HepG2 (cell line): ENCODE measurements around the gene FGF10. TPM values are rescaled to one million over a fixed set of nuclear protein-coding genes. Genes with fewer than 3 reads are reported as not detected.

Experiments used
- ATAC-seq: fragments of 200-7000 bp; cut with Tn5 transposase; 3 replicates; pipeline ENCODE4 v1.9.1; 2020; ENCODE audit warnings: mild to moderate bottlenecking, moderate library complexity
- BruUV-seq: library from RNA; stranded (reverse); fragments of 400-500 nt; replicated peaks from 2 replicates; lab custom pipeline; 2021; lab: Mats Ljungman, UMichigan
- CTCF ChIA-PET: fragments of 300-600 bp; formaldehyde crosslinking; extraction: SDS; loops from one replicate; lab custom pipeline; 2021; ENCODE audit warnings: low total read pairs, inconsistent platforms, low intra/inter-chr PET ratio; lab: Yijun Ruan, JAX
- POLR2A ChIA-PET: fragments of 350-600 bp; sonication (Branson Sonifier 250); formaldehyde crosslinking; loops from one replicate; lab custom pipeline; 2020; ENCODE audit warnings: antibody characterized with exemption, inconsistent platforms; lab: Yijun Ruan, JAX
- DNase-seq: peaks from one replicate; pipeline ENCODE4 v3.0.0-alpha.2; 2015; ENCODE audit warnings: low spot score
- FAIRE-seq: peaks from 3 replicates; lab custom pipeline; 2011; peaks lifted over from hg19 to GRCh38; lab: Jason Lieb, UNC
- H2AFZ ChIP-seq: one replicate; pipeline ENCODE4 v1.6.1; 2011; ENCODE audit warnings: low read length, inconsistent platforms
- H3K27ac ChIP-seq: fragments of 300-600 bp; 3 replicates; pipeline ENCODE4 v1.8.0; 2011; ENCODE audit warnings: mixed run types, mild to moderate bottlenecking, mixed read lengths, low read length, inconsistent platforms; ENCODE audit not compliant: insufficient read depth; ENCODE audit errors: extremely low read length
- H3K27me3 ChIP-seq, 2 experiments: fragments of 200-600 bp in 1 of 2; 2 replicates in 1 of 2; 3 replicates in 1 of 2; pipeline versions ENCODE4 v1.6.0 to v1.8.0; 2011; ENCODE audit warnings: low read length in 2 of 2, mild to moderate bottlenecking in 2 of 2, moderate library complexity in 2 of 2, inconsistent platforms in 1 of 2; ENCODE audit not compliant: insufficient read depth in 2 of 2, control insufficient read depth in 1 of 2
- H3K36me3 ChIP-seq, 2 experiments: fragments of 200-600 bp in 1 of 2; replicated peaks in 1 of 2; 2 replicates in 1 of 2; 3 replicates in 1 of 2; pipeline versions ENCODE4 v1.5.1 to v1.8.0; 2011; ENCODE audit warnings: low read length in 2 of 2, inconsistent platforms in 1 of 2; ENCODE audit not compliant: insufficient read depth in 2 of 2, control insufficient read depth in 1 of 2
- H3K4me1 ChIP-seq: 2 replicates; pipeline ENCODE4 v1.5.1; 2012; ENCODE audit warnings: low read length, inconsistent platforms; ENCODE audit not compliant: insufficient read depth
- H3K4me2 ChIP-seq: 2 replicates; pipeline ENCODE4 v1.6.0; 2011; ENCODE audit warnings: low read depth, low read length, inconsistent platforms
- H3K4me3 ChIP-seq, 3 experiments: fragments of 200-600 bp in 1 of 3; sonication (generic), shearing (Covaris generic) in 1 of 3; replicated peaks in 1 of 3; 2 replicates each; pipeline ENCODE4 v1.5.1; 2011 to 2016; ENCODE audit warnings: low read length in 3 of 3, inconsistent platforms in 2 of 3, low read depth in 2 of 3, mild to moderate bottlenecking in 2 of 3, control low read depth in 1 of 3, mixed read lengths in 1 of 3; ENCODE audit not compliant: insufficient read depth in 1 of 3
- H3K79me2 ChIP-seq: one replicate; pipeline ENCODE4 v1.6.1; 2011; ENCODE audit warnings: low read length, inconsistent platforms; ENCODE audit not compliant: insufficient read depth
- H3K9ac ChIP-seq: 2 replicates; pipeline ENCODE4 v1.6.0; 2011; ENCODE audit warnings: mild to moderate bottlenecking, low read depth, low read length, inconsistent platforms; ENCODE audit not compliant: insufficient read depth
- H3K9me3 ChIP-seq: 2 replicates; pipeline ENCODE4 v1.5.1; 2012; ENCODE audit warnings: mild to moderate bottlenecking, low read length
- H4K20me1 ChIP-seq: 2 replicates; pipeline ENCODE4 v1.6.0; 2011; ENCODE audit warnings: inconsistent platforms, mild to moderate bottlenecking, low read length, moderate library complexity; ENCODE audit not compliant: insufficient read depth
- KDM5A ChIP-seq: fragments of 200-600 bp; sonication (generic); IDR thresholded peaks from 2 replicates; pipeline ENCODE4 v1.7.0; 2018; ENCODE audit warnings: antibody characterized with exemption, mild to moderate bottlenecking, low read length, borderline replicate concordance
- SMARCE1 ChIP-seq: fragments of 450-650 bp; IDR thresholded peaks from 2 replicates; pipeline ENCODE4 v1.6.1; 2017; ENCODE audit warnings: borderline replicate concordance
- SMC3 ChIP-seq: IDR thresholded peaks from 2 replicates; pipeline ENCODE4 v1.6.1; 2011; ENCODE audit warnings: low read length, improper control_type of control experiment
- TOE1 ChIP-seq: sonication (generic); formaldehyde crosslinking; IDR thresholded peaks from 2 replicates; pipeline ENCODE4 v1.4.0; 2020; ENCODE audit warnings: mild to moderate bottlenecking, missing genetic modification reagents
- TSC22D2 ChIP-seq: sonication (generic); formaldehyde crosslinking; IDR thresholded peaks from 2 replicates; pipeline ENCODE4 v1.5.1; 2020; ENCODE audit warnings: missing genetic modification reagents, mild to moderate bottlenecking, borderline replicate concordance
- ZFP91 ChIP-seq: sonication (generic); formaldehyde crosslinking; IDR thresholded peaks from 2 replicates; pipeline ENCODE4 v1.9.0; 2022; ENCODE audit warnings: missing genetic modification reagents, mild to moderate bottlenecking, borderline replicate concordance
- ZNF337 ChIP-seq: sonication (generic); formaldehyde crosslinking; IDR thresholded peaks from 2 replicates; pipeline ENCODE4 v1.5.1; 2020; ENCODE audit warnings: missing genetic modification reagents, low read depth, mild to moderate bottlenecking, borderline replicate concordance
- ZNF441 ChIP-seq: sonication (generic); formaldehyde crosslinking; IDR thresholded peaks from 2 replicates; pipeline ENCODE4 v1.7.0; 2021; ENCODE audit warnings: missing genetic modification reagents, borderline replicate concordance
- ZNF549 ChIP-seq: sonication (generic); formaldehyde crosslinking; IDR thresholded peaks from 2 replicates; pipeline ENCODE4 v1.5.0; 2020; ENCODE audit warnings: missing genetic modification reagents
- WGBS: methylation state at CpG from one replicate; pipeline ENCODE4 v1.1.6; 2017; ENCODE audit warnings: low lambda C conversion rate; 5-methylcytosine and 5-hydroxymethylcytosine counted together
- in situ Hi-C: cut with HindIII; loops from 2 replicates; pipeline ENCODE4 v1.10.0; 2017; ENCODE audit warnings: low pct_unique_long_range_greater_than_20kb; ENCODE audit not compliant: extremely low pct_ligation_motif_present
- intact Hi-C: fragments of 100-400 bp; cut with micrococcal nuclease; formaldehyde crosslinking; loops from one replicate; pipeline ENCODE4 v1.10.0; 2022; ENCODE audit not compliant: unreplicated experiment
- polyA plus RNA-seq, 8 experiments: library from polyadenylated mRNA; depleted of rRNA in 3 of 8; stranded (reverse) in 7 of 8; unstranded in 1 of 8; fragments of >200 nt; fragmentation: Illumina TruSeq in 4 of 8; extraction: Trizol in 4 of 8; gene quantifications; 2 replicates each; pipeline versions ENCODE4 v1.2.1 to v1.2.3, GENCODE V29; 2011 to 2016; ENCODE audit warnings: low read depth in 4 of 8, missing spikeins in 1 of 8, mixed read lengths in 1 of 8; ENCODE audit not compliant: insufficient read depth in 1 of 8
- total RNA-seq, 5 experiments: library from RNA; depleted of rRNA; stranded (reverse); fragments of >200 nt; fragmentation: Illumina TruSeq; extraction: Trizol; gene quantifications; 2 replicates each; pipeline ENCODE4 v1.2.3, GENCODE V29; 2016; ENCODE audit warnings: low read depth in 1 of 5
- TF ChIP-seq, protein P1 (sequence below): IDR thresholded peaks from 2 replicates; pipeline ENCODE4 v1.6.1; 2012; ENCODE audit warnings: inconsistent platforms

FGF10 gene
- total and polyA plus RNA-seq, 2 of the 13 experiments (the other 11 are each of a cell fraction or from before 2014, with no cell fraction given) = not detected

DNA sequence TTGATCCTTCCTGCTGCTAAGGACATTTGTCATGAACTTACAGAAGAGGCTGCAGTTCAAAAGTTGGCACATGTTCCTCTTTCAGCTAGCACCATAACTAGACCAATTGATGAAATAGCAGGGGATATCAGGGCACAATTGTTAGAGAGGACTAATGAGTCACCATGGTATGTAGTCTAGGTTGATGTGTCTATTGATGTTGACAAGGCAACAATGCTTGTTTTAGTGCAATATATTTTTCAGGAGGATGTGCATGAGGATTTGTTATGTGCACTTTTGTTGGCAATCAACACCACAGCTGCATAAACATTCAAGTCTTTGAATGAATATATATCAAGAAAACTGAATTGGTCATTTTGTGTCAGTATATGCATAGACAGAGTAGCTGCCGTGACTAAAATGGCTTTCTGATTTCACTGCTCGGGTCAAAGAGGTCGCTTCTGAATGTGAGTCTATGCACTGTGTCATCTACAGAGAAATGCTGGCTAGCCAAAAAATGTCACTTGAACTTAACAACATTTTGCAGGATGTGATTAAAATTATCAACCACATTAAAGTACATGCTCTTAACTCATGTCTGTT is 68.0 kb downstream of the FGF10 start:
- Histone ChIP-seq H3K4me1 (no peaks in the 10 kb centered on the region), H3K27me3 (no peaks in the 10 kb centered on the region), H4K20me1 (no peaks in the 10 kb centered on the region), H3K27ac (no peak overlapping the region), H3K9ac (no peak overlapping the region), H3K36me3 (no peaks in the 10 kb centered on the region), H2AFZ (no peak overlapping the region), H3K4me3 (no peak overlapping the region), H3K9me3 (no peaks in the 10 kb centered on the region), H3K79me2 (no peaks in the 10 kb centered on the region), H3K4me2 (no peak overlapping the region)
- DNase-seq = no peak
- no TSS peak for BruUV-seq
- intact Hi-C loops (no loop called here), in situ Hi-C loops (no loop called here)
- POLR2A ChIA-PET = no interaction called here
- WGBS = 6% methylated on average over 3 of the region's 3 CpGs
- FAIRE-seq = no peak
- no peak for ATAC-seq
- no peak for TF ChIP-seq SMARCE1
- TF ChIP-seq TOE1 = no peak
- TF ChIP-seq, protein P1, sequence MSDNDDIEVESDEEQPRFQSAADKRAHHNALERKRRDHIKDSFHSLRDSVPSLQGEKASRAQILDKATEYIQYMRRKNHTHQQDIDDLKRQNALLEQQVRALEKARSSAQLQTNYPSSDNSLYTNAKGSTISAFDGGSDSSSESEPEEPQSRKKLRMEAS = no peak
- TF ChIP-seq ZNF337 (CRISPR knock-in tag) = no peak
- no peak for TF ChIP-seq ZNF441 (CRISPR knock-in tag)
- no peak for TF ChIP-seq ZFP91
- TF ChIP-seq SMC3 = no peak
- CTCF ChIA-PET = no interaction called here

DNA sequence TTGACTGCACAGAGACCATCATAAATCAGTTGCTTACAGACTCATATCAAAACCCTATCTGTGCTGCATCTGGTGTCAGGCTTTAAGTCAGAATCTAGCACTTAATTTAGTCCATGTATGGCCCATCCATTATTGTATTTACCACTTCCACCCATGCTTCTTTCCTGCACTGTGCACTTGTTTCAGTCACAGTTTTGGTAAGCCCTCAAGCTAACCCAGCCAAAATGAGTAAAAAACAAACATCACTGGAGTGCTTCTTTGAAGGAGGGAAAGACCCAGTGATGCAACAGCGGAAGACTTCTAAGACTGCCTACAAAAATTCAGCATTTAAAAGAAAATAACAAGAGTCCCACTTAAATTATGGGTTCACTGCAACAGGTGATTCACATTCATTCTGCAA is 69.0 kb downstream of the FGF10 start:
- POLR2A ChIA-PET = no interaction called here
- DNase-seq = no peak

More for the DNA sequence above, 69.0 kb downstream of the FGF10 start:
- no peak for FAIRE-seq
- Histone ChIP-seq H2AFZ (no peak overlapping the region), H3K4me2 (no peak overlapping the region)
- intact Hi-C loops = no loop called here
- CTCF ChIA-PET = no interaction called here
- no peak for TF ChIP-seq TSC22D2 (CRISPR knock-in tag)
- no peak for TF ChIP-seq KDM5A
- TF ChIP-seq ZNF549 (CRISPR knock-in tag) = no peak
- TF ChIP-seq, all 625 proteins: peak for 0
- WGBS = 4% methylated on average over 1 of the region's 1 CpG
- in situ Hi-C loops = no loop called here
- no peak overlapping the region for H3K9ac ChIP-seq
- no peak overlapping the region for H3K27ac ChIP-seq
- no TSS peak for BruUV-seq
- no peak overlapping the region for H3K4me3 ChIP-seq
- H4K20me1 ChIP-seq = no peaks in the 10 kb centered on the region
- no peaks in the 10 kb centered on the region for H3K36me3 ChIP-seq
- H3K9me3 ChIP-seq = no peaks in the 10 kb centered on the region
- H3K4me1 ChIP-seq = no peaks in the 10 kb centered on the region
- no peaks in the 10 kb centered on the region for H3K27me3 ChIP-seq
- no peaks in the 10 kb centered on the region for H3K79me2 ChIP-seq
- no peak for ATAC-seq
